Activated T-cell treated with anti-CD3 and anti-CD28 coated beads, Interleukin-2, amount 50 U/mL, for 1 hour (primary cell): ENCODE results near the gene CXCL5.
"Not testable (repeated sequence)": the region's sequence is repeated elsewhere in the genome, so short reads cannot be mapped to it uniquely, and the experiment has no call there.

Source experiments
- DNase-seq: peaks from one replicate; pipeline ENCODE4 v3.0.0-alpha.2; 2020

CXCL5 gene

GRCh38 chr4:74014332-74014731 lies 15.9 kb upstream of the CXCL5 start:
- DNase-seq = no peak

DNA sequence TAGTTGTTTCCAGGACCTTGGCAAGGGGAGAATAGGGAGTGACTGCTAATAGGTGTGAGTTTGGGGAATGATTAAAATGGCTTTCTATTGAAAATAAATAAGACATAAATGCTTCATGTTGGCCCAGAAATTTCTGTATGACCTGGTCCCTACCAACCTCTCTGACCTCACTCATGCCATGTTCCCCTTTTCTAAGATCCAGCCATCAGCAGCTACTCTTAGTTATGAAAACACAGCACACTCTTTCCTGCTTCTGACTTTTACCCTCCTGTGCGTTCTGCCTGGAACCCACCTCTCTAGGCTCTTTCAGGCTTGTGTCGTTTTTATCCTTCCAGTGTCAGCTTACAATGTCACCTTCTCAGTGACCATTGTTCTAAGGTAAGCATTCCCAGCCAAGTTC lies 14.8 kb upstream of the CXCL5 start:
- no peak for DNase-seq

DNA sequence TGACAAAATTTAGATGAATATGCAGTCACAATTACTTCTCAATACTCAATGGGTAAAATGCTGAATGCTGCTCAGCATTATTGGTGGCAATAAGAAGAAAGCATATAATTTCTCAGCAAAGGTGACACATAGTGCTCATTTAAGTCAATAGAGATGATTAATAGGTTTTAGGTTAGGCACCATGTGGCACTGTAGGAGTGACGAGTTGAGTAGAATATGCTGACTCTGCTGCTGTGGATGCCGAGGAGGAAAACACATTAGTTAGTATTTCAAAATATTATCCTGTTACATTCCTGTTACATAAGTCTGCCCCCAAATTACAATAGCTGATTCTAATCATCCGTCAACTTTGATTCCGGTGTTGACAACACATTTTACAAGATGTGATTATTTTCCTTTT lies 13.7 kb upstream of the CXCL5 start:
- DNase-seq = no peak

DNA sequence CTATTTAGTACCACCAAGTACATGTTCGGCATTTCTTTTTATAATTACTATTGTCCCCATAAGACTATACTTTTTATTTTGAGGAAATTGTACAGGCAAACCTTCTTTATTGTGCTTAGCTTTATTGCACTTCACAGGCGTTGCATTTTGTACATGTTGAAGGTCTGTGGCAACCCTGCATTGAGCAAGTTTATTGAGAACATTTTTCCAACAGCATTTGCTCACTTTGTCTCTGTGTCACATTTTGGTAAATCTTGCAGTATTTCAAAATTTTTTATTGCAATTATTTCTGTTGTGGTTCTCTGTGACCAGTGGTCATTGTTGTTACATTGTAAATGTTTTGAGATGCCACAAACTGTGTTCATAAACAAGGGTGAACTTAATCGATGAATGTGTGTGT lies 10.8 kb upstream of the CXCL5 start:
- no peak for DNase-seq

DNA sequence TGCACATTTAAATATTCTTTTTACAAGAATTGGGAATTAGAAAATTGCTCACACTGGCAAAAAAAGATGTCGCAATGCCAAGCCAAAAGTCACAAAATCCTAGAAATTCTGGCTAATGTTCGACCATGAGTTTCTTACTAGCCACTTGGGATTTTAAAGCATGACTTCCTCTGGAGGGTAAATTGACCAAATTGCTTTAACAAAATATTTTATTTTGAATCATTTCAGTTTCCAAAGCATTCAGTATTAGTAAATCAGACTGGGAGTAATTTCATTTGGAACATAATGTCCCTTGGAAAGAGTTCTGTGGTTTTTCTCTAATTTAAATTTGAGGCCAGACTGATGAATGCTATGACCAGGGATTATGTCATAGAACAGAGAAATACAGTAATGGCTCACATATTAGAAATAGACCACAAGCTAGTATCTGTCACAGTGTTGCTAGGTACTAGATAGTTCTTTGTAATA lies 7.6 kb upstream of the CXCL5 start:
- DNase-seq = no peak

DNA sequence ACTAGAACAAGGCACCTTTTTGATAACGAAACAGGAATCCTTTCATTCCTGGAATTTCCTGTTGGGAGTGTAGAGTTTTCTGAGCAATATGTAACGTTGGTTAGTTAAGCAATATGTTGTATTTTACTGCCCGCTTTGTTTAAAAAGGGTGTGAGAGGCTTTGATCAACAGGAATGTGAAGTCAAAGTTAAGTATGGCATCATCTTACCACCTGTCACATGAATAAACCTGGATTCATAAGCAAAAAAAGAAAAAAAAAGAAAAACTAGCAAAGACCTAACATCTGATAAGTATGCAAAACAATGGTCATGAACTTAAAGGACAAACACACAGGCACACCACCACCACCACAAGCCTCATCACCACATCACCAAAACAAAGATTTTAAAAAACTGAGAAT lies 7.1 kb upstream of the CXCL5 start:
- no peak for DNase-seq

GRCh38 chr4:74004668-74005067 lies 6.2 kb upstream of the CXCL5 start:
- DNase-seq = no peak

GRCh38 chr4:74000301-74000700 lies 1.8 kb upstream of the CXCL5 start:
- no peak for DNase-seq

DNA sequence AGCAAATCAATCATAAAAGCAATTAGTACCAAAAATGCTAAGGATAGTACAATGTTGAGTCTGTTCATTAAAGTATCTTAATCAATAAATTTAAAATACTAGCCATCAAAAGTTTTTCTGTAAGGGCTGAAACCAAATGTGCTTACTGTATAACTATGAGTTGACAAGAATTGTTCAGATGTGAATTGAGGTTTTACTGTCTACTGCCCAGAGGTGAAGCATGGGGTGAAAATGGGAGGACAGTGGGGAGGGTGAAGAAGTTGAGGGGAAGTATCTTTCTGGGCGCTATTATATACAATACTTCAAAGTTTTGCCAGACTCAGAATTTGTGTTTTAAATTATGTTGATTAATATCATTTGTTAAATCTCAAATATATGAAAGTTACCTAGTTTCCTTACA lies 6.4 kb downstream of the CXCL5 start:
- DNase-seq = no peak

- DNase-seq = no peak
These were observed 6.8 kb downstream of the CXCL5 start for GRCh38 chr4:73991742-73992000.

DNA sequence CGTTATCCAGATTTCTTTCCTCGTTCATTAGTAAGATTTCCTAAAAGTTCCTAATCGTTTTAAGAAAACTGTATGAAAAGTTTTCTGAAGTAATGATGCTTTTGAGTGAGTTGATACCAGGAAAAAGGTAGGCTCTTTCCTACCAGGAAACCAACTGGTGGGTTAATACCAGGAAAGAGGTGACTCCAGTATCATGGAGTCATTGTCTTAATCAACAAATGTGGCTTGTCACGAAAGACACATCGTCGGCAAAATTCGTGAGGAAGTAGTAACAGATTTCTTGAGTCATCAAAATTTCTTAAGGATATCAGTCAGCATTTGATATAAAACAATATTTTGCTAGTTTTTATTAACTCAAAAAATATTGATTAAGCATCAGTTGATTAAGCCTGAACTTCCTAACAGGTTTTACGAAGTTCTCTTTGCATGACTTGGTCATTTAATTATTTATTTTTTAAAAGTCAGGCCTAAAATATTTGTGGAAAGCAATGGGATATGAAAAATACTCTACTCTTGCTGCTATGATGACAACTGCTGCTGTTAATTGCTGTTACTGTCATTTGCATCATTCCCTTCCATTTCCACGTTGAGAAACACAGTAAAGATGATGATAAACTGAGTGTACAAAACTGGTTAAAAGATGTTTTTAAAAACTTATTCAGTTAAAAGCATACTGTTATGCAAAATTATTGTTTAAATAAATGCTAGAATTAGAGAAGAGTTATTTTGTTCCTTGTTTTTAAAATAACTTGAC lies 7.3 kb downstream of the CXCL5 start:
- DNase-seq = no peak

- no peak for DNase-seq
These were observed 8.5 kb downstream of the CXCL5 start for GRCh38 chr4:73989928-73990327.

DNA sequence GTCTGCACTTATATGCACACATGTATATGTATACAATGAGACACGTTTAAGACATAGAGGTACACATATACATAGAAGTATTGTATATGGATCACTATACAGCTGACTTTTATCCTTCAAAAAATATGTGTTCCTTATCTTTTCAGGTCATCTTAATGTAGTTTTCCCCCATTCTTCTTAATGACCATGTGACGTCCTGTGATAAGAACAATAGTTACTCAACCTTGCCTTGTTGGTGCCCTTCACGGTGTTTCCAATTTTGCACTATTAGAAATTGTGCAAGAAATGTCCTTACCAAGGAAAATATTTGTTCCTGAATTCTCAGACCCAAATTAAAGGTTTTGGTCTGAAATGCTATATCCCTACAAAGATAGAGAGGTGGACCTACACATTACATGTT lies 9.4 kb downstream of the CXCL5 start:
- DNase-seq = no peak

- DNase-seq = no peak
These were observed 10.4 kb downstream of the CXCL5 start, which contains the start of gene PPBP for GRCh38 chr4:73988061-73988460. Gene PPBP (minus strand): TSS chr4:73988190. CDS start chr4:73988103, 87 bp downstream.

GRCh38 chr4:73985528-73985852 lies 13.0 kb downstream of the CXCL5 start:
- no peak for DNase-seq

- DNase-seq = no peak
These were observed 13.5 kb downstream of the CXCL5 start for GRCh38 chr4:73984736-73985527.

- not testable (repeated sequence) for DNase-seq
These were observed 17.3 kb downstream of the CXCL5 start for GRCh38 chr4:73981175-73981574.

- DNase-seq = no peak
These were observed 19.0 kb downstream of the CXCL5 start for GRCh38 chr4:73979407-73979957.

GRCh38 chr4:73978886-73979285 lies 19.6 kb downstream of the CXCL5 start:
- DNase-seq = no peak

- DNase-seq = no peak
These were observed 21.8 kb downstream of the CXCL5 start for GRCh38 chr4:73976716-73977115.

- DNase-seq = no peak
These were observed 22.3 kb downstream of the CXCL5 start for GRCh38 chr4:73976217-73976616.

- DNase-seq = no peak
These were observed 24.1 kb downstream of the CXCL5 start for GRCh38 chr4:73974352-73974751.

DNA sequence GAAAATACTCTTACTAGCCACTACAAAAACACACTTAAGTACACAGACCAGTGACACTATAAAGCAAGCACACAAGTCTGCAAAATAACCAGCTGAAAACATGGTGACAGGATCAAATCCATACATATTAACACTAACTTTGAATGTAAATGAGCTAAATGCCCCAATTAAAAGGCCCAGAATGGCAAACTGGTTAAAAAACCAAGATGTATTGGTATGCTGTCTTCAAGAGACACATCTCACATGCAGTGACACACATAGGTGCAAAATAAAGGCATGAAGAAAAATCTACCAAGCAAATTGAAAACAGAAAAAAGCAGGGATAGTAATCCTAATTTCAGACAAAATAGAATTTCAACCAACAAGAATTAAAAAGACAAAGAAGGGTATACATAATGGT lies 27.5 kb downstream of the CXCL5 start:
- no peak for DNase-seq

DNA sequence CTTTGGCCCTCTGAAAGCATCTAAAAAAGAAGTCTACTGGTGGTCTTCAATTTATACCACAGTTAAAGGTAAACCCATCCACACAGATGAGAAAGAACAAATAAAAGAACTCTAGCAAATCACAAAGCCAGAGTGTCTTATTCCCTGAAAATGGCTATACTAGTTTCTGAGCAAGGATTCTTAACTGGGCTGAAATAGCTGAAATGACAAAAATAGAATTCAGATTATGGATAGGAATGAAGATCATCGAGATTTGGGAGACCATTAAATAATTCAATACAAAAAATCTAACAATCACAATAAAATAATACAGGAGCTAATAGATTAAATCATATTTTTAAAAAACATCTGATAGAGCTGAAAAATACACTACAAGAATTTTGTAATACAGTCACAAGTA lies 28.5 kb downstream of the CXCL5 start:
- DNase-seq = no peak
